K562 (cell line): Measurements from ENCODE around the gene SLC39A13. TPM values are rescaled to one million over a fixed set of nuclear protein-coding genes. Genes with fewer than 3 reads are reported as not detected.

Experiments used
- BACH1 ChIP-seq: fragments of 200-800 bp; sonication (Bioruptor generic); IDR thresholded peaks from 2 replicates; pipeline ENCODE4 v1.6.1; 2016; ENCODE audit warnings: missing genetic modification characterization, missing compliant biosample characterization
- EP400 ChIP-seq: fragments of 450-650 bp; IDR thresholded peaks from 2 replicates; pipeline ENCODE4 v1.6.1; 2017; ENCODE audit warnings: antibody characterized with exemption, mild to moderate bottlenecking, moderate library complexity
- NFE2 ChIP-seq: IDR thresholded peaks from 2 replicates; pipeline ENCODE4 v1.6.1; 2014; ENCODE audit warnings: antibody characterized with exemption, low read depth
- PTRF ChIP-seq: fragments of 450-650 bp; IDR thresholded peaks from 2 replicates; pipeline ENCODE4 v1.6.1; 2016; ENCODE audit warnings: mild to moderate bottlenecking, missing genetic modification characterization, missing compliant biosample characterization
- PYGO2 ChIP-seq: fragments of 450-650 bp; IDR thresholded peaks from 2 replicates; pipeline ENCODE4 v1.6.1; 2016; ENCODE audit warnings: mild to moderate bottlenecking, missing genetic modification characterization, moderate library complexity, missing compliant biosample characterization
- RBM34 ChIP-seq: fragments of 200-400 bp; formaldehyde crosslinking; IDR thresholded peaks from 2 replicates; pipeline ENCODE4 v1.6.1; 2018; ENCODE audit warnings: low read length, borderline replicate concordance; ENCODE audit not compliant: insufficient read depth
- SMAD2 ChIP-seq: fragments of 150-350 bp; IDR thresholded peaks from 2 replicates; pipeline ENCODE4 v1.6.1; 2014; ENCODE audit warnings: low read depth, mild to moderate bottlenecking, low read length
- SMAD3 ChIP-seq: fragments of 450-650 bp; formaldehyde crosslinking; conservative IDR thresholded peaks from 2 replicates; pipeline ENCODE4 v1.4.0; 2020; ENCODE audit warnings: mild to moderate bottlenecking
- TBP ChIP-seq: optimal IDR thresholded peaks from 2 replicates; pipeline ENCODE3; 2011; ENCODE audit warnings: low read depth, low read length, improper control_type of control experiment
- ZNF174 ChIP-seq: fragments of 250-450 bp; sonication (Bioruptor Pico); IDR thresholded peaks from 2 replicates; pipeline ENCODE4 v1.4.0; 2020; ENCODE audit warnings: mild to moderate bottlenecking
- polyA plus RNA-seq, 8 experiments: library from polyadenylated mRNA; depleted of rRNA in 4 of 8; stranded (reverse) in 5 of 8; unstranded in 3 of 8; fragments of >200 nt; fragmentation: Nextera tagmentation in 2 of 8; fragmentation: Illumina TruSeq in 1 of 8; extraction: Ambion mirVana in 2 of 8; extraction: Trizol in 1 of 8; gene quantifications; 2 replicates each; pipeline versions ENCODE4 v1.2.1 to v1.2.3, GENCODE V29; 2011 to 2014; ENCODE audit warnings: inconsistent platforms in 1 of 8, missing spikeins in 1 of 8
- total RNA-seq, 7 experiments: library from RNA; depleted of rRNA in 6 of 7; stranded (reverse); fragments of >200 nt in 6 of 7; fragmentation: Illumina TruSeq in 2 of 7; extraction: Trizol in 2 of 7; gene quantifications; 2 replicates each; pipeline versions ENCODE4 v1.2.1 to v1.2.3, GENCODE V29; 2011 to 2021; ENCODE audit warnings: low replicate concordance in 1 of 7
- TF ChIP-seq, protein P1 (sequence below): fragments of 450-650 bp; IDR thresholded peaks from 2 replicates; pipeline ENCODE4 v1.6.1; 2017; ENCODE audit warnings: mild to moderate bottlenecking, moderate library complexity
- TF ChIP-seq, protein P2 (sequence below), 2 experiments: fragments of 450-650 bp in 1 of 2; sonication (generic) in 1 of 2; formaldehyde crosslinking in 1 of 2; IDR thresholded peaks in 1 of 2; conservative IDR thresholded peaks in 1 of 2; 2 replicates each; pipeline versions ENCODE4 v1.6.1 to v1.8.1; 2016 to 2023; ENCODE audit warnings: mild to moderate bottlenecking in 2 of 2, moderate library complexity in 2 of 2, inconsistent platforms in 1 of 2, missing genetic modification reagents in 1 of 2
- TF ChIP-seq, protein P3 (sequence below), 2 experiments: fragments of 150-350 bp in 1 of 2; IDR thresholded peaks; 2 replicates each; pipeline ENCODE4 v1.6.1; 2012 to 2016; ENCODE audit warnings: low read depth in 2 of 2, low read length in 2 of 2, mild to moderate bottlenecking in 1 of 2, moderate library complexity in 1 of 2
- TF ChIP-seq, protein P4 (sequence below): sonication (generic); formaldehyde crosslinking; IDR thresholded peaks from 2 replicates; pipeline ENCODE4 v1.8.1; 2023; ENCODE audit warnings: missing genetic modification reagents, mild to moderate bottlenecking, borderline replicate concordance

Gene SLC39A13
- total and polyA plus RNA-seq, 9 of the 15 experiments (the other 6 are each of a cell fraction or from before 2014, with no cell fraction given) = 0.17 to 15.9 (median 3.2) TPM

DNA sequence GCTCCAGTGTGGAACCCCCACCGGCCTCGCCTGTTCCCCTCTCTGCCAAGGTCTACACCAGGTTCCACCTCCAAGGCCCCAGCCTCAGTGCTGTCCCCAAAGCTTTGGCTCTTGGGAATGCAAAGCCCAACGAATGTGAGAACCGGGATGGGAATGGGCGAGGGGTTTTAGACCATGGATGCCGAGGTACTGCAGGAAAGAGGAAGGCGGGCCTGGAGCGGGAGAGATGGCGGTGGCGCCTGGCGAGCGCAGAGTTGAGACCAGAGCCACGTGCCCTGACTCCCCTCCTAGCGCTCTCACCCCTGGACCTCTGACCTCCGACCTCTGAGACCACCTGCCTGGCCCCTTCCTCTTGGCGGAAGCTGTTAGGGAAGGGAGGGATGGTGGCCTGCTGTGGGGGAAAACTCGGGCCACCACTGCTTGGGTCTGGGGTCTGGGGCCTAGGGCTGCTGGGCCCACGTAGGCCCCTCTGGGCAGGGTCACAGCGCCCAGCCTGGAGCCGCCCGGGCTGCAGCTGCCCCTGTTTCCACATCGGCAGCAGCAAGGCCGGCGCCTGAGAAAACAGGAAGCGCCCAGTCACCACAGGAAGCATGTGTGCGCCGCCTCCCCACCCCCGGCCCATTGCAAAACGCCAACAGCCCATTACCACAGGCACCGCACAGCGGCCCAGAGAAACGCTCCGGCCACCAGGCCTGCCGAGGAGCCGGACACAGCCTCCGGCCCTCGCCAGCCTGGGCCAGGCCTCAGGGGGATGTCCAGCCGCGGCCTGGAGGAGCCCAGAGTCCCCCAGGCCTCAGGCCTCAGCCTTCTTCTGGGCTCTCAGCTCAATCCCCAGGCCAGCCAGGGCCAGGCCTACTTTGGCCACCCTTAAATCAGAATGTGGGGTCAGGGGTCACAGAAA, 13.8 kb upstream of the SLC39A13 start (continued):
- no peak for TF ChIP-seq RBM34
- TF ChIP-seq ZNF174 (CRISPR knock-in tag) = no peak
- TF ChIP-seq EP400 = peak; percentile 71
- TF ChIP-seq, protein P1, sequence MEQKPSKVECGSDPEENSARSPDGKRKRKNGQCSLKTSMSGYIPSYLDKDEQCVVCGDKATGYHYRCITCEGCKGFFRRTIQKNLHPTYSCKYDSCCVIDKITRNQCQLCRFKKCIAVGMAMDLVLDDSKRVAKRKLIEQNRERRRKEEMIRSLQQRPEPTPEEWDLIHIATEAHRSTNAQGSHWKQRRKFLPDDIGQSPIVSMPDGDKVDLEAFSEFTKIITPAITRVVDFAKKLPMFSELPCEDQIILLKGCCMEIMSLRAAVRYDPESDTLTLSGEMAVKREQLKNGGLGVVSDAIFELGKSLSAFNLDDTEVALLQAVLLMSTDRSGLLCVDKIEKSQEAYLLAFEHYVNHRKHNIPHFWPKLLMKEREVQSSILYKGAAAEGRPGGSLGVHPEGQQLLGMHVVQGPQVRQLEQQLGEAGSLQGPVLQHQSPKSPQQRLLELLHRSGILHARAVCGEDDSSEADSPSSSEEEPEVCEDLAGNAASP = no peak
- TF ChIP-seq, protein P2, sequence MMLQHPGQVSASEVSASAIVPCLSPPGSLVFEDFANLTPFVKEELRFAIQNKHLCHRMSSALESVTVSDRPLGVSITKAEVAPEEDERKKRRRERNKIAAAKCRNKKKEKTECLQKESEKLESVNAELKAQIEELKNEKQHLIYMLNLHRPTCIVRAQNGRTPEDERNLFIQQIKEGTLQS (IDR thresholded peaks at IDR 0.05) = peak; percentile 27; the same call in 1 of the 2 replicates
- TF ChIP-seq, protein P2 (CRISPR knock-in tag; conservative IDR thresholded peaks at IDR 0.05) = no peak
- no peak for TF ChIP-seq PYGO2
- TF ChIP-seq BACH1 = 0 out of 2 replicates have a peak, but pooled peaks have one; percentile 21
- TF ChIP-seq, protein P3, sequence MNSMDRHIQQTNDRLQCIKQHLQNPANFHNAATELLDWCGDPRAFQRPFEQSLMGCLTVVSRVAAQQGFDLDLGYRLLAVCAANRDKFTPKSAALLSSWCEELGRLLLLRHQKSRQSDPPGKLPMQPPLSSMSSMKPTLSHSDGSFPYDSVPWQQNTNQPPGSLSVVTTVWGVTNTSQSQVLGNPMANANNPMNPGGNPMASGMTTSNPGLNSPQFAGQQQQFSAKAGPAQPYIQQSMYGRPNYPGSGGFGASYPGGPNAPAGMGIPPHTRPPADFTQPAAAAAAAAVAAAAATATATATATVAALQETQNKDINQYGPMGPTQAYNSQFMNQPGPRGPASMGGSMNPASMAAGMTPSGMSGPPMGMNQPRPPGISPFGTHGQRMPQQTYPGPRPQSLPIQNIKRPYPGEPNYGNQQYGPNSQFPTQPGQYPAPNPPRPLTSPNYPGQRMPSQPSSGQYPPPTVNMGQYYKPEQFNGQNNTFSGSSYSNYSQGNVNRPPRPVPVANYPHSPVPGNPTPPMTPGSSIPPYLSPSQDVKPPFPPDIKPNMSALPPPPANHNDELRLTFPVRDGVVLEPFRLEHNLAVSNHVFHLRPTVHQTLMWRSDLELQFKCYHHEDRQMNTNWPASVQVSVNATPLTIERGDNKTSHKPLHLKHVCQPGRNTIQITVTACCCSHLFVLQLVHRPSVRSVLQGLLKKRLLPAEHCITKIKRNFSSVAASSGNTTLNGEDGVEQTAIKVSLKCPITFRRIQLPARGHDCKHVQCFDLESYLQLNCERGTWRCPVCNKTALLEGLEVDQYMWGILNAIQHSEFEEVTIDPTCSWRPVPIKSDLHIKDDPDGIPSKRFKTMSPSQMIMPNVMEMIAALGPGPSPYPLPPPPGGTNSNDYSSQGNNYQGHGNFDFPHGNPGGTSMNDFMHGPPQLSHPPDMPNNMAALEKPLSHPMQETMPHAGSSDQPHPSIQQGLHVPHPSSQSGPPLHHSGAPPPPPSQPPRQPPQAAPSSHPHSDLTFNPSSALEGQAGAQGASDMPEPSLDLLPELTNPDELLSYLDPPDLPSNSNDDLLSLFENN (IDR thresholded peaks at IDR 0.05; ENCODE audit: low read depth in 2 of 2, low read length in 2 of 2) = 0 out of 4 replicates have a peak, but pooled peaks of 1 of the 2 experiments have one; percentile 8
- TF ChIP-seq SMAD2 = no peak
- no peak for TF ChIP-seq PTRF (tag)
- TF ChIP-seq NFE2 = peak; percentile 83
- TF ChIP-seq, protein P4, sequence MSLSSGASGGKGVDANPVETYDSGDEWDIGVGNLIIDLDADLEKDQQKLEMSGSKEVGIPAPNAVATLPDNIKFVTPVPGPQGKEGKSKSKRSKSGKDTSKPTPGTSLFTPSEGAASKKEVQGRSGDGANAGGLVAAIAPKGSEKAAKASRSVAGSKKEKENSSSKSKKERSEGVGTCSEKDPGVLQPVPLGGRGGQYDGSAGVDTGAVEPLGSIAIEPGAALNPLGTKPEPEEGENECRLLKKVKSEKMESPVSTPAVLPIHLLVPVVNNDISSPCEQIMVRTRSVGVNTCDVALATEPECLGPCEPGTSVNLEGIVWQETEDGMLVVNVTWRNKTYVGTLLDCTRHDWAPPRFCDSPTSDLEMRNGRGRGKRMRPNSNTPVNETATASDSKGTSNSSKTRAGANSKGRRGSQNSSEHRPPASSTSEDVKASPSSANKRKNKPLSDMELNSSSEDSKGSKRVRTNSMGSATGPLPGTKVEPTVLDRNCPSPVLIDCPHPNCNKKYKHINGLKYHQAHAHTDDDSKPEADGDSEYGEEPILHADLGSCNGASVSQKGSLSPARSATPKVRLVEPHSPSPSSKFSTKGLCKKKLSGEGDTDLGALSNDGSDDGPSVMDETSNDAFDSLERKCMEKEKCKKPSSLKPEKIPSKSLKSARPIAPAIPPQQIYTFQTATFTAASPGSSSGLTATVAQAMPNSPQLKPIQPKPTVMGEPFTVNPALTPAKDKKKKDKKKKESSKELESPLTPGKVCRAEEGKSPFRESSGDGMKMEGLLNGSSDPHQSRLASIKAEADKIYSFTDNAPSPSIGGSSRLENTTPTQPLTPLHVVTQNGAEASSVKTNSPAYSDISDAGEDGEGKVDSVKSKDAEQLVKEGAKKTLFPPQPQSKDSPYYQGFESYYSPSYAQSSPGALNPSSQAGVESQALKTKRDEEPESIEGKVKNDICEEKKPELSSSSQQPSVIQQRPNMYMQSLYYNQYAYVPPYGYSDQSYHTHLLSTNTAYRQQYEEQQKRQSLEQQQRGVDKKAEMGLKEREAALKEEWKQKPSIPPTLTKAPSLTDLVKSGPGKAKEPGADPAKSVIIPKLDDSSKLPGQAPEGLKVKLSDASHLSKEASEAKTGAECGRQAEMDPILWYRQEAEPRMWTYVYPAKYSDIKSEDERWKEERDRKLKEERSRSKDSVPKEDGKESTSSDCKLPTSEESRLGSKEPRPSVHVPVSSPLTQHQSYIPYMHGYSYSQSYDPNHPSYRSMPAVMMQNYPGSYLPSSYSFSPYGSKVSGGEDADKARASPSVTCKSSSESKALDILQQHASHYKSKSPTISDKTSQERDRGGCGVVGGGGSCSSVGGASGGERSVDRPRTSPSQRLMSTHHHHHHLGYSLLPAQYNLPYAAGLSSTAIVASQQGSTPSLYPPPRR (CRISPR knock-in tag) = peak; percentile 62; the same call in 1 of the 2 replicates
- TF ChIP-seq SMAD3 = no peak
- peak; percentile 8 for TF ChIP-seq TBP
